ENCODE measurements around the gene SMIM14. TPM values are rescaled to one million over a fixed set of nuclear protein-coding genes. Genes with fewer than 3 reads are reported as not detected.
"Not testable (repeated sequence)": the region's sequence is repeated elsewhere in the genome, so short reads cannot be mapped to it uniquely, and the experiment has no call there.

SMIM14 gene
- total and polyA plus RNA-seq, 2 donors (not counting 1 experiment from before 2014, with no cell fraction given), result 39.0 to 41.4 TPM

- Histone ChIP-seq H3K27ac (ENCODE audit: insufficient read depth, low read length) (no peak overlapping the region), H4K20me1 (ENCODE audit: control insufficient read depth, extremely low read depth, insufficient read depth, low read length) (no peaks in the 10 kb centered on the region), H3K36me3 (ENCODE audit: control insufficient read depth, insufficient read depth, low read length) (no peaks in the 10 kb centered on the region), H2AFZ (ENCODE audit: low read length) (no peak overlapping the region), H3K27me3 (ENCODE audit: control insufficient read depth, insufficient read depth, low read length) (no peaks in the 10 kb centered on the region), H3K4me3 (replicated peaks in 1 of 4; ENCODE audit: control extremely low read depth in 1 of 4, insufficient read depth in 1 of 4, low read depth in 3 of 4, low read length in 4 of 4) (no peak overlapping the region), H3K9ac (ENCODE audit: insufficient read depth, low read length) (no peak overlapping the region), H3K4me2 (ENCODE audit: extremely low read depth, insufficient read depth, low read length) (no peak overlapping the region), H3K4me1 (ENCODE audit: control insufficient read depth, extremely low read depth, insufficient read depth, low read length) (no peaks in the 10 kb centered on the region), H3K79me2 (ENCODE audit: control insufficient read depth, insufficient read depth, low read length) (no peaks in the 10 kb centered on the region), H3K9me3 (ENCODE audit: control insufficient read depth, insufficient read depth, low read depth, low read length) (no peaks in the 10 kb centered on the region)
- TF ChIP-seq EZH2 (IDR thresholded peaks at IDR 0.05; ENCODE audit: low read length, missing control alignments), result no peak
- no peak for TF ChIP-seq CTCF (conservative IDR thresholded peaks at IDR 0.05 in 1 of 2, IDR thresholded peaks at IDR 0.05 in 1 of 2; ENCODE audit: low read depth in 1 of 2, low read length in 2 of 2)
- peak in 1 of 2 donors; percentile 57 for DNase-seq (ENCODE audit: low read depth in 2 of 2)
Observed at GRCh38 chr4:39539089-39539611, 99.5 kb downstream of the SMIM14 start.

- Histone ChIP-seq H2AFZ (ENCODE audit: low read length) (no peak overlapping the region), H3K27ac (ENCODE audit: insufficient read depth, low read length) (no peak overlapping the region), H3K9me3 (ENCODE audit: control insufficient read depth, insufficient read depth, low read depth, low read length) (no peaks in the 10 kb centered on the region), H3K4me2 (ENCODE audit: extremely low read depth, insufficient read depth, low read length) (no peak overlapping the region), H3K4me1 (ENCODE audit: control insufficient read depth, extremely low read depth, insufficient read depth, low read length) (no peaks in the 10 kb centered on the region), H3K36me3 (ENCODE audit: control insufficient read depth, insufficient read depth, low read length) (peaks cover 2% of the 10 kb centered on the region), H3K4me3 (replicated peaks in 1 of 4; ENCODE audit: control extremely low read depth in 1 of 4, insufficient read depth in 1 of 4, low read depth in 3 of 4, low read length in 4 of 4) (no peak overlapping the region), H3K9ac (ENCODE audit: insufficient read depth, low read length) (no peak overlapping the region), H3K27me3 (ENCODE audit: control insufficient read depth, insufficient read depth, low read length) (no peaks in the 10 kb centered on the region), H4K20me1 (ENCODE audit: control insufficient read depth, extremely low read depth, insufficient read depth, low read length) (no peaks in the 10 kb centered on the region), H3K79me2 (ENCODE audit: control insufficient read depth, insufficient read depth, low read length) (peaks cover 2% of the 10 kb centered on the region)
- TF ChIP-seq EZH2 (IDR thresholded peaks at IDR 0.05; ENCODE audit: low read length, missing control alignments) (no peak), CTCF (conservative IDR thresholded peaks at IDR 0.05 in 1 of 2, IDR thresholded peaks at IDR 0.05 in 1 of 2; ENCODE audit: low read depth in 1 of 2, low read length in 2 of 2) (no peak)
- DNase-seq (ENCODE audit: low read depth in 2 of 2), result no peak
Observed at GRCh38 chr4:39533541-39533940, 105.1 kb downstream of the SMIM14 start.

- DNase-seq (ENCODE audit: low read depth in 2 of 2); H3K4me2 ChIP-seq (ENCODE audit: extremely low read depth, insufficient read depth, low read length); H3K4me3 ChIP-seq (replicated peaks in 1 of 4; ENCODE audit: control extremely low read depth in 1 of 4, insufficient read depth in 1 of 4, low read depth in 3 of 4, low read length in 4 of 4); H4K20me1 ChIP-seq (ENCODE audit: control insufficient read depth, extremely low read depth, insufficient read depth, low read length); H3K79me2 ChIP-seq (ENCODE audit: control insufficient read depth, insufficient read depth, low read length); H3K9me3 ChIP-seq (ENCODE audit: control insufficient read depth, insufficient read depth, low read depth, low read length); H3K27ac ChIP-seq (ENCODE audit: insufficient read depth, low read length); H3K4me1 ChIP-seq (ENCODE audit: control insufficient read depth, extremely low read depth, insufficient read depth, low read length); H3K27me3 ChIP-seq (ENCODE audit: control insufficient read depth, insufficient read depth, low read length); H3K9ac ChIP-seq (ENCODE audit: insufficient read depth, low read length); H2AFZ ChIP-seq (ENCODE audit: low read length); H3K36me3 ChIP-seq (ENCODE audit: control insufficient read depth, insufficient read depth, low read length): not testable (repeated sequence)
Observed at GRCh38 chr4:39532237-39532636, 106.4 kb downstream of the SMIM14 start.
